ENCODE data around the gene SPRY4. TPM values are rescaled to one million over a fixed set of nuclear protein-coding genes. Genes with fewer than 3 reads are reported as not detected.
A peak's percentile ranks its signal among the peaks of the same experiment; 100 is the strongest.
"Not testable (repeated sequence)": the region's sequence is repeated elsewhere in the genome, so short reads cannot be mapped to it uniquely, and the experiment has no call there.

The SPRY4 gene
- total RNA-seq, 1 donor from 2014 or later, result 3.1 TPM

DNA sequence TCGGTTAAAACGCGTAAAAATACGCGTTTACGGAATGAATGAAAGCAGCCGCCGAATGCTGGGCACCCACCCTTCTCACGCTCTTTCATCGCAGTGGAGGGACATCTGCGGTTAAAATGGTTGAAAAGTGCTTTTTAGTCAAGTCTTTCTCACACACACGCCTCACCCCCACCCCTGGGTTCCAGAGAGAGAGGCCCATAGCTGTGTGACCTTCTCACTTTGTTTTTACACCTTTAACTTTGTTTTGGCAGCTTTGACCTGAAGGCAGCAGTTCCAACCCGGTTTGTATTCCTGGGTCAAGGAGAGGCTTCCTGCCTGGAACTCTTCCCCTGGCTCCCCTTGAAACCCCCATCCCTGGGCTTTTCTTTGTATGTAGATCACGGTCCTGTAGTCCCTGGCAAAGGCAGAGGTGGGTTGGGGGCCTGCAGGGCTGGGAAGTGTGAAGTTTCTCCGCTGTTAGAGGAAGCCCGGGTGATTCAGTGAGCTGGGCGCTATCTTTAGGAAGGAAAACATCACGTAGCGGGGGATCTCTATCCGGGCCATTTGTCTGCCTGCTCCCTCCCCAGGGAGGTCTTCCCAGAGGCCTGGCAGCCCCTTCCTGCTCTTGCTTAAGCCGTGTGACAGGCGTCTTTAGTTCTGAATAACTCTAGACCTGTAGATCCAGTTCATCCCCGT lies 29.6 kb downstream of the SPRY4 start:
- DNase-seq (ENCODE audit: low spot score), result peak; percentile 40

DNA sequence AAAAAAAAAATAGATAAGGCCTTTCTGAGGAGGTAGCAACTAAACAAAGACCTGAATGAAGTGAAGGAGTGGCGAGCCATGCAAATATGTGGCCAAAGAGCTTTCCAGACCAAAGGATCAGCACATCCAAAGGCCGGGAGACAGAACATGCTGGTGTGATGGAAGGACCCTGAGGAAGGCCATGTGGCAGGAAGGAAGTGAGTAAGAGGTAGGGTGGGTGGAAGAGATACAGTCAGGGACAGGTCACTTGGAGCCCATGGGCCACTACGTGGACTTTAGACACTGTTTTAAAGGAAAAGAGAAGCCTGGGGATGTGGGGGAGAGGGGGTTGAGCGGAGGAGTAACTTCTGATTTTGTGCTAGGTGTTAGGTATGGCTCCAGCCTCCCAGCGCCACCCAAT lies 31.3 kb downstream of the SPRY4 start:
- no peak for DNase-seq (ENCODE audit: low spot score)

DNA sequence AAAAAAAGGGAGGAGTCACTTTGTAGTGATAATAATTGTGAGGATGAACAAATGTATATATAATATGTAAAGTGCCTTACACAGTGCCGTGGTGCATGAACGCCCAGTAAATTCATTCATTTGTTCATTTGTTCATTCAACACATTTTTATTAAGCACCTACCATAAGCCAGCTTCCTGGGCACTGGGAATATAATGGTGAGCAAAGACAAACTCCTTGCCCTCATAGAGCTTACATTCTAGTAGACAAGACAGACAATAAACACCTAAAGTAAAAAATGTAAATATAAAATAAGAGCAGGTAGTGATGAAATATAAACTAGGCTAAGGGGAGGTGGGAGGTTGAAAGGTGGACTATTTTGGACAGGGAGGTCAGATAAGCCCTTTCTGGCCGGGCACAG lies 32.0 kb downstream of the SPRY4 start:
- no peak for DNase-seq (ENCODE audit: low spot score)

DNA sequence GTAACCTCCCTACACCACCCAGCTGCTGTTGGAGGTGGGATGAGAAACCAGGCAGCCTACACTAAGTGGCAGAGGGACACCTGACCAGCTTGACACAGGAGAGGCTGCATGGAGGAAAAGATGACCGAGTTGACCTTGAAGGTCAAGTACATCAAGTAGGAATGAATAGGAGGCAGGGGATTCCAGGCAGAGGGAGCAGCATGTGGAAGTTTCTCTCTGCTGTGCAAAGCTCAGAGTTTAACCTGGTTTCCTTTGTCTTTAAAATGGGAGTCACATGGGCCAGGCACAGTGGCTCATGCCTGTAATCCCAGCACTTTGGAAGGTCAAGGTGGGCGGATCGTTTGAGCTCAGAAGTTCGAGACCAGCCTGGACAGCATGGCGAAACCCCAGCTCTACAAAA lies 32.6 kb downstream of the SPRY4 start:
- no peak for DNase-seq (ENCODE audit: low spot score)

DNA sequence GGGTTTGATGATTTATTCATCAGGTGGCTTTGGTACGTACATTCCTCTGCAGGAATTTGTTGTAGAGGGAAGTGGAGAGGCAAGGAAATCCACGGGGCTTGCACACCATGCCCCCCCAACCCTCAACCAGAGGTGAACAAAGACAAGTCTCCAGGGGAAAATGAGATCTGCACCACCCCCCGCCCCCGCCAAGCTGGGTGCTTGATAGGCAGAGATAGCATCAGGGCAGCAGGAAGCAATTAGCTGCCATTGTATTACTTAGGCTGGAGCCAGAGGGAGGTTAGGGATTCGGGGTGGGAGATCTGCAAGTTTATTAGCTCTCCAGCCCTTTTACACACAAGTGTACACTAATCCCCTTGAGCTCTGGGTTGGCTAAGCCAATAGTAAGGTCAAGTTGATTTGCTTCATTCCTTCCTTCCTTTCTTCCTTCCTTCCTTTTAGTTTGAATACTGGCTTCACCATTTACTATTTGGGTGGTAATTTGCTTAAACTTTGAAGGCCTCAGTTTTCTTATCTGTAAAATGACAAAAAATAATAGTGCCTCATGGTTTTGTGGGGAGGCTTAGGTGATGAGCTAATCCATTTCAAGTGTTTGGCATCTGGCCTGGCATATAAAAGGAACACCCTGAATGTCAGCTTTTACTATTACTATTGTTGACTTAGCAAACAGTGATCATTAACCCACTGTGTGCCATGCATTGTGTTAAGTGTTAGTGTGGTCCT lies 34.1 kb downstream of the SPRY4 start:
- DNase-seq (ENCODE audit: low spot score), result no peak

DNA sequence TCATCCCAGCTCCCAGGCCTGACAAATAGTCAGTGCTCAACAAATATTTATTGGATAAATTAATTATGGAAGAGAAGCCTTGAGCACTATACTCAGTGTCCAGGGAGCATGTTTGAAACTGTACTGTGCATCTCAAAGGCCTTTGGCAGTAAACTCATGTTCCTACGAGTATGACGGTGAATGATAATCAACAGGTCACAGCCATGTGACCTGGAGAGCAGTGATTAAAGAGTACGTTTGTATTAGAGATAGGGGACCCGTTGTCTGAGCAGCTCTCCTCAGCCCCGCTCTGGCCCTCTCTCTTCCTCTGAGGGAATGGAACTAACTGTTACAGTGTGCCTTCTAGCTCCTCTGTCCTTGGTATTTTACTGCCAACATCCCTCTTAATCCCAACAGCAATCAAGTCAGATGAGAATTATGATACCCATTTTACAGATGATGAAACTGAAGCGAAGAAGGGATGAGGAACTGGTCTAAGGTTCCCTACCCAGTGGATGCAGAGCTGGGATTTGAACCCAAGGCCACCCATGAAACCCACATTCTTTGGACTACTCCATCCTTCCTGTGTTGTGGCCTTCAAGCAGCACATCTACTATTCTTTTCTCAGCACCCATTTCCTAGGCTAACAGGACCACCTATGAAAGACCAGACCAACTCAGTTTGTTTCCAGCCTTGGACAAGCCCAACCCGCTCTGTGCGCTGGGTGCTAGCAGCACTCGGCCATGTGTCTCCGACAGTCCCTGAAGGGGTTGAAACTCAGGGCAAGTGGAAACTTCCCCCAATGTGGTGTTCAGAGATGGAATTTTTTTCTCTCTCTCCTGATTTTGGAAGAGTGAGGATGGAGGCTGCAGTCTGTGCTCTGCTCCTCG lies 34.9 kb downstream of the SPRY4 start:
- DNase-seq (ENCODE audit: low spot score), result no peak

DNA sequence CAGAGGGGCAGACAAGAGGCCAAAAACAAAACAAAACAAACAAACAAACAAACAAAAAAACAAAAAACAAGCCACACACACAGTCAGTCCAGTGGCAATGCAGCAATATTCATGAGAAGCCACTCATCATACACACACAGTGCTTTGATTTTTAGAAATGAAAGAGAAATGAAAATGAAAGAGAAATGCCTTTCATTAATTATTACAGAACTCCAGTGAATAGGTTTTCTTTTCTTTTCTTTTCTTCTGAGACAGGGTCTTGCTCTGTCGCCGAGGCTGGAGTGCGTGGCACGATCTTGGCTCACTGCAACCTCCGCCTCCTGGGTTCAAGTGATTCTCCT lies 36.9 kb downstream of the SPRY4 start:
- no peak for DNase-seq (ENCODE audit: low spot score)

DNA sequence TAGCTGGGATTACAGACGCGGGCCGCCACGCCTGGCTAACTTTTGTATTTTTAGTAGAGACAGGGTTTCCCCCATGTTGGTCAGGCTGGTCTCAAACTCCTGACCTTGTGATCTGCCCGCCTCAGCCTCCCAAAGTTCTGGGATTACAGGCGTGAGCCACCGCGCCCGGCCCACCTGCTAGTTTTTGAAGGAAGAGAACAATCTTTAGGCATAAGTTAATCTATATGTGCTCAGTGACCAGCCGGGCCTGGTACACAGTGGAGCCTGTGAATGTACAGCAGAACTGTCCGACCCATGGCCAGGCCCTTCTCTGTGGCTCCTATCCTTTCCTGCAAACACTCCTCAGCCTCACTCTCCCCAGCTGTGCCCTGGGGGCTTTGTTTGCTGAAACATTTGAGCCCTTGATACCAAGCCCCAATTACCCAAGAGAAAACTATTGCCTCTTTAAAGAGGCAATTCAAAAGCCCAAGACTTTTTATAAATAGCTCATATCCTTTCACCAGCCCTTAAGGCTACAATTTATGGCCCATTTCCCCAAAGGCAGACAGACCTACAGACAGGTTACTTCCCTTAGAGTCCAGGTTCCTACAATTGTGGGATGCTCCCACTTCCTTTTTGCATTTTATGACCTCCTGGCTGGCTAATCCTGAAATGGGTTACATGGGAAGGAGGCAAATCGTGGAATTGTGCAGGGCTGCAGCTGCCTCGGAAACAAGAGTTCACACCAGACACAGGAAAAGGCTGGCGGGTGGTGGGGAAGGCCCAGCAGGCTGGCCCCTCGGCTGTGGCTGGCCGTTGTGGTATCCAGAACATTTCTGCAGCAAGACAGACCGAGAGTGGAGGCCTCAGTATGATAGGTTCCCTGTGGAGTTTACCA lies 37.5 kb downstream of the SPRY4 start:
- DNase-seq (ENCODE audit: low spot score), result no peak

DNA sequence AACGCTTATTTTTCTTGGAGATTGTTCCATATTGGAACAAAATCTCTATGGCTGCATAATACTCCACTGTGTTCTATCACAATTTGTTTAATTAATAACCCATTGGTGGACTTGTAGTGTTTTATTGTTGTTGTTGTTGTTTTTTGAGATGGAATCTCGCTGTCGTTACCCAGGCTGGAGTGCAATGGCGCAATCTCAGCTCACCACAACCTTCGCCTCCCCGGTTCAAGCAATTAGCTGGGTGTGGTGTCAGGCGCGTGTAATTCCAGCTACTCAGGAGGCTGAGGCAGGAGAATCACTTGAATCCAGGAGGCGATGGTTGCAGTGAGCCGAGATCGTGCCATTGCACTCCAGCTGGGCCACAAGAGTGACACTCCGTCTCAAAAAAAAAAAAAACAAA lies 38.7 kb downstream of the SPRY4 start:
- no peak for DNase-seq (ENCODE audit: low spot score)

DNA sequence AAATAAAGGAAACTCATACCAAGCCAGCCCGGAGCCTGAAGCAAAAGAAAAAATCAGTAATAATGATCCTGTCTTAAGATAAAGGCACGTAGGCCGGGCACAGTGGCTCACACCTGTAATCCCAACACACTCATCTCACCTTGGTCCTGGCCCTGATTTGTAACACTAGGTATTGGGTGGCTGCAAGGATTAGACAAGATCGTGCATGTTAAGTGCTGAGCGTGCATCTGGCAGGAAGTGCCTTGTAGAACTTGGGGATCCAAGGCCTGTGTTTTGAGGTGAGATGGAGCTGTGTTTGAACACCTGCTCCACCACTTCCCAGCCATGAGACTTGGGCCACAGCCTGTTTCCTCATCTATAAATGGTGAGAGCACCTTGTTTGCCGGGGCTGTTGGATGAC lies 41.5 kb downstream of the SPRY4 start:
- DNase-seq (ENCODE audit: low spot score), result no peak

DNA sequence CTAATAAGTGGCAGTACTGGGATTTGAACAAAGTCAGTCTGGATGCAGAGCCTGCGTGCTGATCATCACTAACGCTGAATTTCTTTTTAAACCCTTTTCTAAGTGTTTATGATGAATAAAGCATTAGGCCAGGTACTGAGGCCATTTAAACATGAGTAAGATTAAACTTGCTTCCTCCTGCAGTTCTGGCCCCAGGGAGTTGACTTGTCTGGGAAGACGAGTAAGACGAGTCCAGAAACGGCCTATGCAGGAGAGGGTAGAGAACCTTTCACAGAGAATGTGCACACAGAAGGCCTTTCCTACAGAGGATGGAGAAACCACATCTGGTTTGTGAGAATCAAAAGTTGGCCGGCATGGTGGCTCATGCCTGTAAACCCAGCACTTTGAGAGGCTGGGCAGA lies 42.9 kb downstream of the SPRY4 start:
- DNase-seq (ENCODE audit: low spot score), result no peak

DNA sequence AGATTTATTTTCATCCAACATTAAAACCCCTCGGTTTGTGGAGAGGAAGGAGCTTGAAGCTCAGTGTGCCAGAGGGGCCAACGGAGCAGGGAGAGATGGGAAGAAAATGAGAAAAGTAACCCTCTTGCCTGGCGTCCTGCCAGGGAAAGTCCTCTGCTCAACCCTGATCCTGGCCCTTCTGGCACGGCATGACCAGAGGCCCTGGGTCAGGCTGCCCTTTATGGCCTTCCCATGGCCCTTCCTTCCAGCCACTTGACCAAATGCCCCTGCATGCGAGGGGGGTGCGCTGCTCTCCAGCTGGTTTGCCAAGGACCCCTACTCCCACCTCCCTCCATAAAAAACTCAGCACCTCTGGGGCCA lies 43.8 kb downstream of the SPRY4 start:
- DNase-seq (ENCODE audit: low spot score), result no peak

DNA sequence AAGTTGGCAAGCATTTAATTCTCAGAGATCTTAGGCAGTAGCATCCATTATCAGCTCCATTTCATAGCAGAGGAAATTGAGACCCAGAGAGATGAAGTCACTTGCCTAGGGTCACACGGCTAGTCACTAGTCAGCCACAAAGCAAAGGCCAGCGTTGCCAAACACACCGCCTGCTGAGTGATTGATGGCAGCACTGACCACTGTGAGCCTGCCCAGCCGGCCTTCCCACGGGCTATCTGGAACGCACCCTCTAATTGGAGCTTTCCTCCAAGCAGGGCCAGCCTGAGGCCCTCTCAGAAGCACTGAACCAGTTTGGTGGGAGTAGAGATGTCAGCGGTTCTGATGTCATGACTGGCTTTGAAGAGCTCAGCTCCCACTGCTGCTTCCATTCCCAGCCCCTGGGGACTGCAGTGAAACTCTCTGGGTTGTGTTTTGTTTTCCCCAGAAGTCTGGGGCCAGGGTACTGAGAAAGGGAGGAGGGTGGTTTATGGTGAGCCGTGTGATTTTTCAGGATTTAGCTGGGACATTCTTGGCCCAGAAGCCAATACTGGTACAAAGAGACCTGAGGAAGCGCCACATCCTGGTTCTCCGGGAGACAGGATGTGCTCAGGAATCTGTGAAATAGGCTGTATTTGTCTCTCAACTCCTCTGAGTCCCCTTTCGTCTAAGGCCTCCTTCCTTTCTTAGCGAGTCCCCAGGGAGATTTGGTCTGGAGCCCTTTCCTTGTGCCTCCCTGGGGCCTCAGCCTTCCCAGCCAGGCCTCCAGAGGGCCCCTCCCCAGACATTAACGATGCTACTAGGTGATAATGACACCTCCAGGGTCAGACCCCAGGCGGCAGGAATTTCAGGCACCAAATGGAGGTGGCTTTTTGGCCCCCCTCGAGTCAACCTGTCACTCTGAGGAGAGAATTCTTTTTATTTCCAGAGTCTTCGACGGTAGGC lies 44.5 kb downstream of the SPRY4 start:
- peak; percentile 71 for DNase-seq (ENCODE audit: low spot score)

DNA sequence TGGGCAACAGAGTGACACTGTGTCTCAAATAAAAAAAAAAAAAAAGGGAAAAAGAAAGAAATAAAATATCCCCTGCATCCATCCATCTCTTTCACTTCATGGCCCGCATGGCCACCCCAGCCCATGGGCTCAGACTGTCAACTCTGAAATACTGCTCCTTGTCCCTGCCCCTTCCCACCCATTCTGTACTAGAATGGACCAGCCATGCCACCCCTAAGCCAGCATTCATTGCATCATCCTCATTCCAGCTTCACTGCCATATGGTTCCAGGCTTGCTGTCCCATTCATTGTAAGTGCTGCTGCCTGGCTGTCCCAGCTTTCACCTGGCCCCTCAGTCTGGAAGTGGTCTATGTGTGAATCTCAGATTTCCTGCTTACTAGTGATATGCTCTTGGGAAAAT lies 46.2 kb downstream of the SPRY4 start:
- no peak for DNase-seq (ENCODE audit: low spot score)

DNA sequence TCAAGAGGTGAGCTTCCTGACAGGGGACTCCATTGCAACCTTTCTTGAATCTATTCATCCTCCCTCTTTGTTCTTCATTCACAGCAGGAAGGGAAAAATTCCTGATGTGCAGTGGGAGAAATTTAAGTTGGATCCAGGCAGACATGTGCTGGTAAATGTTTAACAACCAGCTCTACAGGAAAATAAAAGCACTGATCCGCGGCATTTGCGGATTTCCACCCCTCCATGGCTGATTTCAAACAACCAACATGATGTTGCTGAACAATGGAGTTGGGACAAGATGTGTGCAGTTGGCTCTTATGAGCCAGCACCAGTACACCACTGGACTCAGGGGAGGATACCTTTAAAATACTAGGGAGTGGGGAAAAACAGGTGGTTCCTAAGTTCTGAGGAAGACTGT lies 47.0 kb downstream of the SPRY4 start:
- DNase-seq (ENCODE audit: low spot score), result no peak

DNA sequence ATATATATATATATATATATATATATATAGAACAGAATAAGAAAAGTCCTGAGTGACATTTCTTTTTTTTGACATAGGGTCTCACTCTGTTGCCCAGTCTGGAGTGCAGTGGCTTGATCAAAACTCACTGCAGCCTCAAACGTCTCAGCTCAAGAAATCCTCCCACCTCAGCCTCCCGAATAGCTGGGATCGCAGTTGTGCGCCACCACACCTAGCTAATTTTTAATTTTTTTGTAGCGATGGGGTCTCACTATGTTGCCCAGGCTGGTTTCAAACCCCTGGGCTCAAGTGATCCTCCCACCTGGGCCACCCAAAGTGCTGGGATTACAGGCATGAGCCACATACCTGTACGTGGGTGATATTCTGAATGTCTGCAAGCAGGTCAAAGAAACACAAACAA lies 48.3 kb downstream of the SPRY4 start:
- no peak for DNase-seq (ENCODE audit: low spot score)

DNA sequence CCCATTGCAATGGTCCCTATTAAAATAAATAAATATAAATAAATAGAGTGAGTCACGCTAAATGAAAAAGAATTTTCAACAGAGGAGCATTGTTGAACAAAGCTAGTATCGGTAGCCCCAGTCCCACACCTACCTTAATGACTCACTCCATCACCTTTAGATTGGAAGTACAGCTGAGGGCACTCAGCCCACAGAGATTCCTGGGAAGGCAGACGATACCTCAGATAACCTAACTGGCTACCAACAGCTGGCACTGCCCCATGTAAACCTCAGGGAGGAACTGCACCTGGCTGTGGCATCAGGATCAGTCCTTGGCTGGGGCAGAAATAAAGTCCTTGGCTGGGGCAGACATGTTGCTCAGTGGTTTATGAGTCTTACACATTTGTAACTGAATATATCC lies 49.3 kb downstream of the SPRY4 start:
- no peak for DNase-seq (ENCODE audit: low spot score)

DNA sequence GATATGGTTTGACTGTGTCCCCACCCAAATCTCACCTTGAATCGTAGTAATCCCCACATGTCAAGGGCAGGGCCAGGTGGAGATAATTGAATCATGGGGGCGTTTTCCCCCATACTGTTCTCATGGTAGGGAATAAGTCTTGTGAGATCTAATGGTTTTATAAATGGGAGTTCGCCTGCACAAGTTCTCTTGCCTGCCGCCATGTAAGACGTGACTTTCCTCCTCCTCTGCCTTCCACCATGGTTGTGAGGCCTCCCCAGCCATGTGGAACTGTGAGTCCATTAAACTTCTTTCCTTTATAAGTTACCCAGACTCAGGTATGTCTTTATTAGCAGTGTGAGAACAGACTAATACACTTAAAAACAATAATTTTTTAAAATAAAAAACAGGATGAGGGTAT lies 52.2 kb downstream of the SPRY4 start:
- not testable (repeated sequence) for DNase-seq (ENCODE audit: low spot score)

DNA sequence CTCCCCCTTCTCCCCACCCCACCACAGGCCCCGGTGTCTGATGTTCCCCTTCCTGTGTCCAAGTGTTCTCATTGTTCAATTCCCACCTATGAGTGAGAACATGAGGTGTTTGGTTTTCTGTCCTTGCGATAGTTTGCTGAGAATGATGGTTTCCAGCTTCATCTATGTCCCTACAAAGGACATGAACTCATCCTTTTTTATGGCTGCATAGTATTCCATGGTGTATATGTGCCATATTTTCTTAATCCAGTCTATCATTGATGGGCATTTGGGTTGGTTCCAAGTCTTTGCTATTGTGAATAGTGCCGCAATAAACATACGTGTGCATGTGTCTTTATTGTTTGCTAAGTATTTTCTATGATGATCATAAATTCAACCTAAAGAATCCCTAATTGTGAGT lies 60.7 kb downstream of the SPRY4 start:
- not testable (repeated sequence) for DNase-seq (ENCODE audit: low spot score)

DNA sequence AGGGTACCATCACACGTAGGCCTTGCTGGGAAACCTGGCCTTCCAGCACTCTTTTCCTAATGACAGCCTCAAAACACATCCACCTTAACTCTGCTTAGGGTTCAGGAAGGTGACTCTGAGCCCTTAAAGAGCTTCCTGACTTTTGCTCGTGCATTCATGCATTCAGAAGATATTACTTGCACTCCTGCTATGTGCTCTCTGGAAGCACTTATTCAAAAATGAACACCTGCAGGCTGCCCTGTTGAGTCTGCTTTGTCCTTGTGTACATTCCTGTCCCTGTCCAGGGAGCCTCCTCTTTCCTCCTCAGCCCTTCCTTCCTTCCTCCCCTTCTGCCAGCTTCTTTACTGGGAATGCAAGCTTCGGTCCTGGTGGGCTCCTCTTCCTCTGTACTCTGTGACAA lies 61.5 kb downstream of the SPRY4 start:
- DNase-seq (ENCODE audit: low spot score), result no peak

DNA sequence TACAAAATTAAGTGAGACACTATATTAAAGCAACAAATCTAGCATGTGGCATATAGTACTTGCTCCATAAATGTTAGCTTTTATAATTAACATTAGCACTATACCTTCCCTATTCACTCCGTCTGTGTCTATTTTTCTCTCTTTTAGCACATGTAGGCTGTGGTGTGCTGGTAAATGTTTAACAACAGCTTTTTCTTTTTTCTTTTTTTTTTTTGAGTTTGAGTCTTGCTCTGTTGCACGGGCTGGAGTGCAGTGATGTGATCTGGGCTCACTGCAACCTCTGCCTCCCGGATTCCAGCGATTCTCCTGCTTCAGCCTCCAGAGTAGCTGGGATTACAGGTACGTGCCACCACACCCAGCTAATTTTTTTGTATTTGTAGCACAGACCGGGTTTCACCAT lies 62.1 kb downstream of the SPRY4 start:
- DNase-seq (ENCODE audit: low spot score), result no peak

Measured in umbilical cord (tissue), 2 donors.